Epithelial cell of esophagus (primary cell): ENCODE data around the gene TSPO.
A peak's percentile ranks its signal among the peaks of the same experiment; 100 is the strongest.

ENCODE experiments used
- DNase-seq: peaks from one replicate; pipeline ENCODE4 v3.0.0; 2010; ENCODE audit warnings: low read depth
- H3K4me3 ChIP-seq: 2 replicates; pipeline ENCODE4 v1.5.1; 2011; ENCODE audit warnings: mild to moderate bottlenecking, low read length, control low read depth
- TF ChIP-seq, protein P1 (sequence below): IDR thresholded peaks from 2 replicates; pipeline ENCODE4 v1.5.1; 2011; ENCODE audit warnings: low read depth, mild to moderate bottlenecking, low read length, control low read depth, inconsistent platforms; ENCODE audit not compliant: insufficient read depth; ENCODE audit errors: missing control alignments

The TSPO gene

GRCh38 chr22:43179911-43180195 lies 28.5 kb downstream of the TSPO start:
- DNase-seq, result no peak
- H3K4me3 ChIP-seq, result no peak overlapping the region
- TF ChIP-seq, protein P1, sequence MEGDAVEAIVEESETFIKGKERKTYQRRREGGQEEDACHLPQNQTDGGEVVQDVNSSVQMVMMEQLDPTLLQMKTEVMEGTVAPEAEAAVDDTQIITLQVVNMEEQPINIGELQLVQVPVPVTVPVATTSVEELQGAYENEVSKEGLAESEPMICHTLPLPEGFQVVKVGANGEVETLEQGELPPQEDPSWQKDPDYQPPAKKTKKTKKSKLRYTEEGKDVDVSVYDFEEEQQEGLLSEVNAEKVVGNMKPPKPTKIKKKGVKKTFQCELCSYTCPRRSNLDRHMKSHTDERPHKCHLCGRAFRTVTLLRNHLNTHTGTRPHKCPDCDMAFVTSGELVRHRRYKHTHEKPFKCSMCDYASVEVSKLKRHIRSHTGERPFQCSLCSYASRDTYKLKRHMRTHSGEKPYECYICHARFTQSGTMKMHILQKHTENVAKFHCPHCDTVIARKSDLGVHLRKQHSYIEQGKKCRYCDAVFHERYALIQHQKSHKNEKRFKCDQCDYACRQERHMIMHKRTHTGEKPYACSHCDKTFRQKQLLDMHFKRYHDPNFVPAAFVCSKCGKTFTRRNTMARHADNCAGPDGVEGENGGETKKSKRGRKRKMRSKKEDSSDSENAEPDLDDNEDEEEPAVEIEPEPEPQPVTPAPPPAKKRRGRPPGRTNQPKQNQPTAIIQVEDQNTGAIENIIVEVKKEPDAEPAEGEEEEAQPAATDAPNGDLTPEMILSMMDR, result no peak

GRCh38 chr22:43180670-43181069 lies 29.3 kb downstream of the TSPO start:
- TF ChIP-seq, protein P1, result no peak
- H3K4me3 ChIP-seq, result no peak overlapping the region
- no peak for DNase-seq

- DNase-seq, result no peak
- no peak overlapping the region for H3K4me3 ChIP-seq
- TF ChIP-seq, protein P1, result no peak
These were observed 30.1 kb downstream of the TSPO start for GRCh38 chr22:43181321-43182076.

DNA sequence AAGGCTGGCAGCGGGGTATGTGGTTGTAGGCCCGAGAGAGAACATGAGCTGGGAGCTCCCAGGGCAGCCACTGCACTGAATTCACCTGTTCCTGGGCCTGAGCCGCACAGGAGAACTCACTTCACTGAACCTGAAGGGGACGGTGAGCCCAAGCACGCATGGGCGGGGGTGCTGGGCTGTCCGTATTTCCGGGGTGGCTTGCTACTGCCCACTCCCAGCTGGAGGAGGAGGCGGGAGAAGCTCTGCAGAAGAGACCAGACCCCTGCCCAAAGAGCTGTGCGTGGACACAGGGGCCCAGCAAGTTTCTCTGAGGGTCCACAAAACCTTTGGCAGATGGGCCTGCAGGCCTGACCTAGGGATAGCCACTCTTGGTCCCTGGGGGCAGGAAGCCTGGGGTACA lies 30.8 kb downstream of the TSPO start:
- no peak overlapping the region for H3K4me3 ChIP-seq
- no peak for DNase-seq
- TF ChIP-seq, protein P1, result no peak

GRCh38 chr22:43182726-43183125 lies 31.4 kb downstream of the TSPO start:
- DNase-seq, result no peak
- TF ChIP-seq, protein P1, result no peak
- H3K4me3 ChIP-seq, result no peak overlapping the region

- TF ChIP-seq, protein P1, result no peak
- H3K4me3 ChIP-seq, result no peak overlapping the region
- DNase-seq, result peak; percentile 81
These were observed 32.3 kb downstream of the TSPO start for GRCh38 chr22:43183496-43184277.

GRCh38 chr22:43185860-43186261 lies 34.5 kb downstream of the TSPO start:
- TF ChIP-seq, protein P1, result no peak
- peak; percentile 42 for DNase-seq
- H3K4me3 ChIP-seq, result peak overlapping the region; percentile 79
